ENCODE data around the gene PTGES2.

PTGES2 gene

GRCh38 chr9:128150594-128151308 lies 23.2 kb upstream of the PTGES2 start:
- DNase-seq = no peak
- H3K4me1 ChIP-seq = no peaks in the 10 kb centered on the region
- H3K36me3 ChIP-seq = no peaks in the 10 kb centered on the region
- H3K4me3 ChIP-seq (ENCODE audit: low read depth, low read length) = no peak overlapping the region
- no peaks in the 10 kb centered on the region for H3K27me3 ChIP-seq
- H3K9me3 ChIP-seq = no peaks in the 10 kb centered on the region
- peak; percentile 35 for TF ChIP-seq CTCF (IDR thresholded peaks at IDR 0.05; ENCODE audit: low read depth, low read length)

GRCh38 chr9:128149951-128150593 lies 22.5 kb upstream of the PTGES2 start:
- H3K36me3 ChIP-seq = no peaks in the 10 kb centered on the region
- peak; percentile 1 for DNase-seq
- no peaks in the 10 kb centered on the region for H3K4me1 ChIP-seq
- H3K4me3 ChIP-seq (ENCODE audit: low read depth, low read length) = no peak overlapping the region
- no peaks in the 10 kb centered on the region for H3K27me3 ChIP-seq
- no peaks in the 10 kb centered on the region for H3K9me3 ChIP-seq
- no peak for TF ChIP-seq CTCF (IDR thresholded peaks at IDR 0.05; ENCODE audit: low read depth, low read length)

GRCh38 chr9:128149001-128149701 lies 21.6 kb upstream of the PTGES2 start, which contains the start of gene LCN2:
Gene LCN2, plus strand, starts transcription at chr9:128149453. Its CDS starts 73 bp downstream, at chr9:128149526.
- peak; percentile 2 for DNase-seq
- H3K9me3 ChIP-seq = no peaks in the 10 kb centered on the region
- H3K4me3 ChIP-seq (ENCODE audit: low read depth, low read length) = no peak within 1 kb of the TSS
- H3K4me1 ChIP-seq = no peaks in the 10 kb centered on the region
- no peaks in the 10 kb centered on the region for H3K27me3 ChIP-seq
- H3K36me3 ChIP-seq = no peaks in the 10 kb centered on the region
- TF ChIP-seq CTCF (IDR thresholded peaks at IDR 0.05; ENCODE audit: low read depth, low read length) = no peak

- Histone ChIP-seq H3K27me3 (no peaks in the 10 kb centered on the region), H3K9me3 (no peaks in the 10 kb centered on the region), H3K4me1 (no peaks in the 10 kb centered on the region), H3K36me3 (no peaks in the 10 kb centered on the region), H3K4me3 (ENCODE audit: low read depth, low read length) (no peak overlapping the region)
- no peak for TF ChIP-seq CTCF (IDR thresholded peaks at IDR 0.05; ENCODE audit: low read depth, low read length)
- DNase-seq = peak; percentile 8
Observed at GRCh38 chr9:128148509-128149000, 21.0 kb upstream of the PTGES2 start.

- TF ChIP-seq CTCF (IDR thresholded peaks at IDR 0.05; ENCODE audit: low read depth, low read length) = no peak
- DNase-seq = peak; percentile 2
- Histone ChIP-seq H3K36me3 (no peaks in the 10 kb centered on the region), H3K9me3 (no peaks in the 10 kb centered on the region), H3K4me1 (no peaks in the 10 kb centered on the region), H3K4me3 (ENCODE audit: low read depth, low read length) (no peak overlapping the region), H3K27me3 (no peaks in the 10 kb centered on the region)
Observed at GRCh38 chr9:128146591-128147120, 19.1 kb upstream of the PTGES2 start.

All from BE2C (cell line).